ENCODE data around the gene MYLK3. TPM values are rescaled to one million over a fixed set of nuclear protein-coding genes. Genes with fewer than 3 reads are reported as not detected.
A peak's percentile ranks its signal among the peaks of the same experiment; 100 is the strongest.
"Not testable (repeated sequence)": the region's sequence is repeated elsewhere in the genome, so short reads cannot be mapped to it uniquely, and the experiment has no call there.

The MYLK3 gene
- total and polyA plus RNA-seq, 2 of the 4 experiments (the other 2 are of a cell fraction), result under 0.01 to 0.03 TPM

- Histone ChIP-seq H3K9me3 (ENCODE audit: control insufficient read depth, insufficient read depth, low read length) (no peaks in the 10 kb centered on the region), H2BK20ac (ENCODE audit: low read depth, low read length) (no peak overlapping the region), H4K20me1 (ENCODE audit: insufficient read depth, low read length) (peaks cover 55% of the 10 kb centered on the region), H3K4me3 (ENCODE audit: insufficient read depth, low read depth, low read length) (no peak overlapping the region), H2AK5ac (ENCODE audit: low read depth, low read length) (no peak overlapping the region), H2AK9ac (replicated peaks; ENCODE audit: low read depth, low read length, poor library complexity) (no peak overlapping the region), H3K4me1 (ENCODE audit: control insufficient read depth, insufficient read depth, low read length) (peaks cover 8% of the 10 kb centered on the region), H3K4me2 (ENCODE audit: low read depth, low read length) (peak overlapping the region; percentile 85), H3K79me1 (ENCODE audit: low read depth in 1 of 2, low read length in 2 of 2) (peaks cover 22 to 60% of the 10 kb centered on the region in 2 experiments), H3K36me3 (ENCODE audit: control insufficient read depth, insufficient read depth, low read length) (0 out of 2 replicates have a peak, but pooled peaks cover 2% of the 10 kb centered on the region), H3K4ac (ENCODE audit: low read depth, low read length) (no peak overlapping the region), H3K23ac (ENCODE audit: low read depth, low read length) (peak overlapping the region; percentile 59), H4K8ac (ENCODE audit: low read depth in 2 of 2, low read length in 2 of 2) (no peak overlapping the region), H3K27me3 (ENCODE audit: control insufficient read depth, insufficient read depth, low read length) (no peaks in the 10 kb centered on the region), H4K91ac (ENCODE audit: insufficient read depth, low read depth, low read length) (no peak overlapping the region), H2BK15ac (ENCODE audit: low read depth, low read length) (no peak overlapping the region), H3K14ac (replicated peaks; ENCODE audit: low read depth, low read length) (no peak overlapping the region), H2AFZ (replicated peaks; ENCODE audit: low read length, poor library complexity) (no peak overlapping the region), H2BK5ac (ENCODE audit: low read depth, low read length, poor library complexity, severe bottlenecking) (no peak overlapping the region), H2BK120ac (ENCODE audit: low read depth, low read length) (no peak overlapping the region), H4K5ac (ENCODE audit: low read depth, low read length) (no peak overlapping the region), H3K9me1 (ENCODE audit: insufficient read depth, low read length) (peaks cover 5% of the 10 kb centered on the region), H3K9ac (ENCODE audit: low read depth, low read length) (no peak overlapping the region; the same call in 1 of the 2 replicates), H3K56ac (ENCODE audit: extremely low read depth, insufficient read depth, low read length) (no peak overlapping the region), H3K27ac (ENCODE audit: insufficient read depth, low read length) (no peak overlapping the region), H3K18ac (ENCODE audit: low read depth, low read length) (no peak overlapping the region)
- intact Hi-C loops (cut with micrococcal nuclease), result no loop called here
- WGBS, 2 experiments (ENCODE audit: extremely low coverage in 2 of 2, insufficient read length in 1 of 2), result no CpG with 5 or more reads among the region's 5 CpGs
- DNase-seq (no peak), ATAC-seq (ENCODE audit: low read depth) (no peak)
- in situ Hi-C loops (cut with MboI; ENCODE audit: low sequenced_read_pairs), result no loop called here
- POLR2A ChIA-PET (ENCODE audit: unreplicated experiment), result no interaction called here
- CTCF ChIA-PET, result interaction anchor here (1.9 kb wide), 1 partner anchor 13 kb away, joined by 9 read pairs; no protein-coding TSS in a partner anchor
- TF ChIP-seq MAFK (IDR thresholded peaks at IDR 0.05; ENCODE audit: low read depth, low read length) (peak; percentile 78), NFE2L2 (IDR thresholded peaks at IDR 0.05; ENCODE audit: low read depth, low read length) (no peak)
- dilution Hi-C loops (cut with HindIII; ENCODE audit: low sequenced_read_pairs, unreplicated experiment), result no loop called here
- no TSS peak for BruUV-seq (replicated peaks)
These were observed 61.2 kb downstream of the MYLK3 start for GRCh38 chr16:46686815-46687473.

GRCh38 chr16:46681867-46682266 lies 66.3 kb downstream of the MYLK3 start:
- not testable (repeated sequence) for H3K4me1 ChIP-seq (ENCODE audit: control insufficient read depth, insufficient read depth, low read length); DNase-seq

More at GRCh38 chr16:46681867-46682266, 66.3 kb downstream of the MYLK3 start:
- H2BK120ac ChIP-seq (ENCODE audit: low read depth, low read length); H2BK5ac ChIP-seq (ENCODE audit: low read depth, low read length, poor library complexity, severe bottlenecking); H3K9me3 ChIP-seq (ENCODE audit: control insufficient read depth, insufficient read depth, low read length); H3K23ac ChIP-seq (ENCODE audit: low read depth, low read length); H2BK20ac ChIP-seq (ENCODE audit: low read depth, low read length); H3K4me2 ChIP-seq (ENCODE audit: low read depth, low read length); H3K27me3 ChIP-seq (ENCODE audit: control insufficient read depth, insufficient read depth, low read length); H3K9me1 ChIP-seq (ENCODE audit: insufficient read depth, low read length); ATAC-seq (ENCODE audit: low read depth); POLR2A ChIA-PET (ENCODE audit: unreplicated experiment); H4K8ac ChIP-seq (ENCODE audit: low read depth in 2 of 2, low read length in 2 of 2); H3K4ac ChIP-seq (ENCODE audit: low read depth, low read length); H3K9ac ChIP-seq (ENCODE audit: low read depth, low read length); H3K4me3 ChIP-seq (ENCODE audit: insufficient read depth, low read depth, low read length); BruUV-seq (replicated peaks); H3K27ac ChIP-seq (ENCODE audit: insufficient read depth, low read length); in situ Hi-C loops (cut with MboI; ENCODE audit: low sequenced_read_pairs); CTCF ChIA-PET; H4K5ac ChIP-seq (ENCODE audit: low read depth, low read length); intact Hi-C loops (cut with micrococcal nuclease); H3K18ac ChIP-seq (ENCODE audit: low read depth, low read length); H4K91ac ChIP-seq (ENCODE audit: insufficient read depth, low read depth, low read length); dilution Hi-C loops (cut with HindIII; ENCODE audit: low sequenced_read_pairs, unreplicated experiment); H2AFZ ChIP-seq (replicated peaks; ENCODE audit: low read length, poor library complexity); H3K56ac ChIP-seq (ENCODE audit: extremely low read depth, insufficient read depth, low read length); H2AK5ac ChIP-seq (ENCODE audit: low read depth, low read length); H2AK9ac ChIP-seq (replicated peaks; ENCODE audit: low read depth, low read length, poor library complexity); H3K14ac ChIP-seq (replicated peaks; ENCODE audit: low read depth, low read length); H2BK15ac ChIP-seq (ENCODE audit: low read depth, low read length): not testable (repeated sequence)
- H3K36me3 ChIP-seq (ENCODE audit: control insufficient read depth, insufficient read depth, low read length), result peaks cover 17% of the 10 kb centered on the region
- WGBS, 2 experiments (ENCODE audit: extremely low coverage in 2 of 2, insufficient read length in 1 of 2), result no CpG with 5 or more reads among the region's 2 CpGs
- H4K20me1 ChIP-seq (ENCODE audit: insufficient read depth, low read length), result peaks cover 24% of the 10 kb centered on the region; the same call in 1 of the 2 replicates
- peaks cover 0 to 32% of the 10 kb centered on the region in 2 experiments; a peak in 3 of 4 replicates for H3K79me1 ChIP-seq (ENCODE audit: low read depth in 1 of 2, low read length in 2 of 2)
